SIG-M5 (cell line): ENCODE results near the gene ITGA11.

Experiments used
- DNase-seq: peaks from one replicate; lab custom pipeline; 2025; lab: John Stamatoyannopoulos, UW

Gene ITGA11

DNA sequence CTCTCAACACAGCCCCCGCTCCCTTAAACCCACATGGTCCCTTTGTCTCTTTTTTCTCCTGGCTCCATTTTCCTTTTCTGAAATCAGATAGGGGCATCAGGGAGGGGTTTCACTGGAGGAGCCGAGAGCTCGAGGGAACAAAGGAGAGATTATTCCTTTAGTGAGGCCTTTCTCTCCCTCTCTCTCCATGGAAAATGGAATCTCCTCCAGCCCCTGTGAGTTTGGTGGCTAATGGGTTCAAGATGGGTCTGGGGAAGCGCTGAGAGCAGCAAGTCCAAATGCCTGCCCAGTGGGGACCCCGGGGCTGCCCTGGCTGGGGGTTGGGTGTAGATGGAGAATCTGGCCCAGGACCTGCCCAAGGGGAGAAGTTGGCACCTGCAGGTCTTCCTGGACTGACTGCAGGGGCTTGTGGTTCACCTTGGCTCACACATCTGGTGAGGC, 56.8 kb downstream of the ITGA11 start:
- no peak for DNase-seq

DNA sequence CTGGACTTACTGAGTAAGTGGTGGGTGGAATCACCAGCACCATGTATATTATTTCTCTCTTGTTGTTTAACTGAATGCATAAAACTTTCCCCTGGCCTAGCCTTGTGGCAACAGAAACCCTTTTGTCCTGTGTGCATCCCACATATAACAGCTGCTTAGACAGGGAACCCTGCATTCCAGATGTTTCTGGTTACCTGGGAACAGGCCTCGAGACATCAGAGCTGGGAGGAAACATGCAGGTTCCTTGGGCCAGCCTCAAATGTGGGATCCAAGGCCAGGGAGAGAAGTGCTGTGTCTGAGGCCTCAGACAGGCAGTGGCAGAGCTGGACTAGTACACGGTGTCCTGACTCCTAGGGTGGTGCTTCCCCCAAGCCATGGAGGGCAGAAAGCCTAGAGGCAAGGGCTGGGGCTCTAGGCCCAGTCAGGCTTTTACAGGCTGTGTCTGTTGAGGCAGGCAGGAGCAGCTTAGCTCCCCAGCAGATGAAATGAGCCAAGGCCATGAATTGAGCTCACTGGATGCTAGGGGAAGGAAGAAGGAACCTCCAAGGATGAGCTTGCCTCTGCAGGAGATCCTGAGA, 57.7 kb downstream of the ITGA11 start:
- DNase-seq = no peak

DNA sequence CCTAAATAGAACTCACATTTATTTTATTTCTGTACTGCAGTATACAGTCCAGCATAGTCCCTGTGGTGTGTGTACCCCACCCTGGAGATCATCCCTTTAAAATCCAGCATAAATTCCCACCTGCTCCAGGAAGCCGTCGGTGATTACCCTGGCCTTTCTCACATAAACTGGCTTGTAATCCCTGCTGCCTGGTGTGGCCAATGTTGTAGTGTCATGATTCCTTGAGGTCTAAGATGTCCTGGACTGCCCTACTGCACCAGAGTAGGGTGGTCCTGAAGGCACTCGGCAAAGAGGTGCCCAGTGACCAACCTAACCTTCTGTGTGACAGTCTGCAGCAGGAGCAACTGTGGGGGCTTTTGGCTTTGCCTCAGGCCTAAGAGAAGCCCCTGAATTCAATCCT, 58.9 kb downstream of the ITGA11 start:
- no peak for DNase-seq

DNA sequence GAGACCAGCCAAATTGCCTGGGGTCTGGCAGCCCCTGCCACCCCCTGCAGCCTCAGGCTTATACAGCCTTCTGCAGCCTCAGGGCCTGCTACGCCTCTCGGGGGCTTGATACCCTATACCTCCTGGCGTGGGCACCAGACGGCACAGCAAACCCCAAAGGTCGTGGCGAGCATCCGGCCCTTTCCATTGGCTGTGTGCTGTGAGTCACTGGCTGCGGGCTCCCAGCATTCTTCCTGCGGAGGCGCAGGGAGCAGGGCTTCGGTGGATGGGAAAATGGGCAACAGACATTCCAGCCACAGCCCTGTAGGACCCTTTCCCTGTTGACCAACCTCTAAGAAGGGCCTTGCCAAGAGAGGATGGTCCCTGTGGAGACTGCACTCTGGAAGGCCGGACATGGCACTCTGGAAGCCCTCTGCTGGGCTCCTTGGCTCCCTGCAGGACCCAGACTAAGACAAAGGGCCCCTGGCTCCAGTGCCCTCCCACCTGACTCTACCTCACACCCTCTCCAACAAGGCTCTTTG, 59.6 kb downstream of the ITGA11 start:
- DNase-seq = no peak

DNA sequence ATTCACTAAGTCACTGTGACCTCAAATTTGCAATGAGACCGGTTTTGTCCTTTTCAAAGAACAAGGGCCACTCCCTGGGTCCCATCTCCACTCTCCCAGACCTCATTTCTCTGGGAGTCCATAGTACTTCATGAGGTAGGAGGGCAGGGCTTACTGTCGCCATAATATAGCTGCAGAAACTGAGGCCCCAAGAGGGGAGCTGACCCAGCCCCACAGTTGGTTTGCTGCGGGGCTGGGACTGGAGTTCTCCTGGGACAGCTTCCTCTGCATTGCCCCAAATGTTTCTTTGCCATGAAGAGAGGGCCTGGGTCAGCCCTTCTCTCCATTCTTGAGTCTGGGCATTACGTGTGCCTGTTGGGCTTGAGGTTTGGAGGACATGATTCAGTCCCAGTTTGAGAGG, 60.1 kb downstream of the ITGA11 start:
- DNase-seq = no peak

DNA sequence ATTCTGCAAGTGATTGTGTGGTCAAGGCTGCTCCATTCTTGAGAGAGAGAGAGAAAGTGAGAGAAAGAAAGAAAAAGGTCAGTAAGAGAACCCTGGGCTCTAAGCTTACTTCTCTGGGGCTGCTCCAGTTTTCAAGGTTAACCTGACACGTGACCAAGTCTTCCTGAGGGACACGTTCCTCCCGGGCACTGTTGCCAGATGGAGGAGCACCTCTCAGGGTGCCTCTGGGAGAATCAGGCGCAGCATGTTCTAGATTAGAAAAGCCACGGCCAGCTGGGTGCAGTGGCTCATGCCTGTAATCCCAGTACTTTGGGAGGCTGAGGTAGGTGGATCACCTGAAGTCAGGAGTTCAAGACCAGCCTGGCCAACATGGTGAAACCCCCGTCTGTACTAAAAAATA, 60.8 kb downstream of the ITGA11 start:
- no peak for DNase-seq

DNA sequence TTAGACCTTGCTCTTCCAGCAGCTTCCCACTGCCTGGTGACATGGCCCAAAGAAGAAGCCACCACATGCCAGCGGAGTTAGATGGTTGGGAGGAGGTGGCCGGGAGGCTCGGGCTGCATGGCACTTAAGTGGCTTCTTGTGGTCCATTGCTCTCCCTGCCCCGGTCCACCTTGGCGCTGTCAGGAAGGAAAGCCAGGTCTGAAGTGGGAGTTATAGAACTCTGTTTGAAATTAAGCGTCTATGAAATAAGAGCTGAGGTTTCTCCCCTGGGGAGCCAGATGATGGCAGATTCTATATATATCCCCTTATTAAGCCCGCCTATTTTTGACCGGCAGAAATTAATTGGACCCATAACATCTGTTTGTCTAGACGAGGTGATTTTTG, 61.2 kb downstream of the ITGA11 start:
- no peak for DNase-seq

DNA sequence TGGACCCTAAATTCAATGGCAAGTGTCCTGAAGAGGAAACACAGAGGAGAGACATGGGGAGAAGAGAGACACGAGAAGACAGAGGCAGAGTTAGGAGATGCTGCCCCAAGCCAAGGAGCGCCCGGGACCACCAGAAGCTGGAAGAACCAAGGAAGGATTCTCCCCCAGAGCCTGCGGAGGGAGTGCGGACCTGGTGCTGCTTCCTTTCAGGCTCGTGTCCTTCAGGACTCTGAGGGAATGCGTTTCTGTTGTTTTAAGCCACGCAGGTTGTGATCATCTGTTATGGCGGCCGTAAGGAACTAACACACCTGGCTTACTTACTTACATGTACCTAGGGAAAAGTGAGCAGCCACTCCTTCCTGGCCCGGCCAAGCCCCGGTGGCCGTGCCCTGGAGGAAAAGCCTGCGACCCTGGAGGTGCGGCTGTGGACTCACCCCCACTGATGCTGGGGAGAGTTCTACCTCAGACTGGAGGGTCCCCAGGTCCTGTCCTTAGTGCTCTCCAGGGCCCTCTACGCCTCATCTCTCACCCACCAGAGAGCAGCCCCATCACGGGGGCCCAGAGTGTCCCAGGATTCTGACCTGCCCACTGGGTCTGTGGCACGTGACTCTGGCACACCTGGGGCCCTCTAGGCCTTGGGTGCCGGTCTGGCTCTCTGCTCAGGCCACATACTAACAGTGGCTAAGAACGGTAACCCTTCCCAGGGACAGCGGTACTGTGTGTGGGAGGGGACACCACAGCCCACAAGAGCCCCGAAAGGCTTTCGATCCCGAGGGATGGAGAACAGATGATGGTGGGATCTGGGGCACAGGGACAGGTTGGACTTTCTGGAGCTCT, 61.8 kb downstream of the ITGA11 start:
- no peak for DNase-seq

DNA sequence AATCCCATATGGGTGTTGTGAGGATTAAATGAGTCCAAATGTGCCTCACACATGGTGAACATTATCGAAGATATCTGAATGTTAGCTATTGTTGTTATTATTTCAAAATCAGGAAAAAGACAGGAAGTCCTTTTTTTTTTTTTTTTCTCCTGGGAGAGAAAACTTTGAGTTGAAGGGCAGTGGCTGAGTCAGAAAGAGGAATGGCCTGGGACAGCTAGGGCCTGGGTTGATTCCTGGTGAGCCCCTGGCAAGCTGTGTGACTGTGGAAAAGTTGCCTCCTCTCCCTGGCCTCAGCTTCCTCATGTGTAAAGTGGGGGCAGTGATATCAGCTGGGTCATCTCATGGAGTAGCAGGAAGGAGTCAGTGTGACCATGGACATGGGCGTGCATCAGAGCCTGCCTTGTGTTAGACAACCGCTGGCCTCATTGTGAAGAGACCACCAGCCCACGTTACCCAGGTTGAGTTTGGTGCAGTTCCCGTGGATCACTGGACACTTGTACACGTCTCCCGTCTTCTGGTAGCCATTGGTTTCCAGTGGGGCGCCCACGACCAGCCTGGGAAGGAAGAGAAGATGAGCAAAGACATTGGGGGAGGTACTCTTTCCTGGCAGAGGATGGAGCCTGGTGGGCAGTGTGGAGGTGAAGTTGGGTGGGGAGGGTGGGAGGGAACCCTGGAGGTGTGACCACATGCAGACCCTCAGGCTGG, 63.1 kb downstream of the ITGA11 start:
- no peak for DNase-seq

DNA sequence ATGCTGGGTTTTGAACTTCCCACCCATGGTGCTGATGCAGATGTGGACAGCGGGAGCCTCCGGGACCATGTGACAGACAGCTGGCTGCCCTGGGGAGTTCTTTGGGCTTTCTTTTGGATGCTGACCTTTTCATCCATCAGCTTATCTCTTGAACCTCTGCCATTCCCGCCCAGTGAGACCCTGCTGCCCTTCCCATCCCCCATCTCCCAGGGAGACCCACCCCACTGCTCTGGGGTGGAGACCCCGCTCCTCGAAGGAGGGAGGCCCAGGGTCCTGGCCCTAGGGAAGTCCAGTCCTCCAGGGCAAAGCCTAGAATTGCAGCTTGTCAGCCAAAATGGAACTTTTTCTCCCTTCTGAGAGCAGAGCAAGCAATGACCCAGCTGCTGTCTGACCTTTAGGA, 64.0 kb downstream of the ITGA11 start:
- no peak for DNase-seq

DNA sequence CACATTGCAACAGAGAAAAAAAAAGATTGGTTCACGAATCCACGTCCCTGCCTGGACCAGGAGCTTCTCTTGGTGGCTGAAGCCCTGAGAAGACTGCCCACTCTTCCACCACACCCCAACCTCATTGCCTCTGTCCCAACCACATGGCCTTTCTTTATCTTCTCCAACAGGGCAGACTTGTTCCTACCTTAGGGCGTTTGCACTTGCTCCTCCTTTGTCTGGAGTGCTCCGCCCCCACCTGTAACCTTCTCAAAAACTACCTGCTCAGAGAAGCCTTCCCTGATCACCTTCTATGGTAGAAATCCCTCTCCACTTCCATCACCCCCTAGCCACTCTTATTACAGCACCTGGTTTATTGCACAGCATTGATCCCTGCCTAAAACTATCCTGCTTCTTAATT, 64.7 kb downstream of the ITGA11 start:
- DNase-seq = no peak

DNA sequence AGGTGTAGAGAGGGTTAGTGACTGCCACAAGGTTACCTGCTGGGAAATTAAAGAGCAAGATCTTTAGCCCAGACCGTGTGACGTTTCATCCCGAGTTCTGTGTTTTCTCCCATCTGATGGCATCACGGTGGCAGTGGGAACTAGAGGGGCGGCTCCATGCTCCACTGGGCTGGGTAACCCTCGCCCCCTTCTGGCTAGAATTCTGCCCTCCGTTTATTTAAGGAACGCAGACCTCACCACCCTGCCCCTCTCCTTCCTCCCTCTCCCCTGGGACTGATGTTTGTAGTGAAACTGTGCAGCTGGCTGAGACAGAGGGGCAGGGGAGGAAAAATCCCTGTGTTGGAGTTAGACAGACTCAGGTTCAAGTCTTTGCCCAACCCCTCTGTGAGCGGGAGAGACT, 65.6 kb downstream of the ITGA11 start:
- DNase-seq = no peak

DNA sequence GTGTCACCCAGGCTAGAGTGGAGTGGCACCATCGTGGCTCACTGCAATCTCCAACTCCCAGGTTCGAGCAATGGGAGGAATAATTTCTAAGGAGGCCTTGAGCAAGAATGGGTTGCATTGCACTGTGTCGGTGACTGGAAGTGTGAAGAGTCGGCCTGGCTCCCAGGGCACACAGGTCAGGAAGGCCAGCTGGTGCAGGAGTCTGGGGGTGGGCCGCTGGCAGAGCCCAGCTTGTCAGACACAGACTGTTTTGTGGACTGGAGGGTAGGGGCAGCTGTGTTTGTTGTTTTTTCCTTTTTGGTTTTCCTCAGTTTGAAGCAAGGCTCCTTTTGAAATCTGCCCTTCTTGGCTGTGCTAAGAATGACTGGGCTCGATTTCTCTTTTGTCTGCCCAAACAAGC, 66.2 kb downstream of the ITGA11 start:
- DNase-seq = no peak

DNA sequence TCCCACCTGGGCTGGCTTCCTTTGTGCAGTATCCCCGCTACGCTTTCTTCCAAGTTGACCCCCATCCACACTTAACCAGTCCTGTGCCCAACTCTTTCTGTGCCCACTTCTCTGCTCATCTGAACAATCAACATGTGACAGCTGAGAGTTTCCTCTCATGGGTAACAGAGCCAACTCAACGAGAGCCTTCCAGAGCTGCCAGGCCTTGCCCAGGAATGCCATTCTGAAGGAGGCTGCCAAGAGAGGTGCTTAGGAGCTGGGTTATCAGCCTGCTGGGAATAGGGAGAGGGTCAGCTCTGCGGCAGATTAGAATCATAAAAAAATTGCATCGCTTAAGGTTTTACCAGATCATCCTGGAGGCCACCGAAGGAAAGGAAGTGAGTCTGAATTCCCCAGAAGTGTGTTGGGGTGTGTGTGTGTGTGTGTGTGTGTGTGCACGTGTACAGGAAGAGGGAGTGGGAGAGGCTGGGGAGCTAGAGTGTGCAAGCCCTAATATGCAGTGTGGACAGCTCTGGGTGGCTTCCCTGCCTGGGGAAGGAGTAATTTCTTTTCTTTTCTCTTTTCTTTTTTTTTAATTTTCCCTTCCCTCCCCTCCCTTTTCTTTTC, 66.7 kb downstream of the ITGA11 start:
- DNase-seq = no peak

DNA sequence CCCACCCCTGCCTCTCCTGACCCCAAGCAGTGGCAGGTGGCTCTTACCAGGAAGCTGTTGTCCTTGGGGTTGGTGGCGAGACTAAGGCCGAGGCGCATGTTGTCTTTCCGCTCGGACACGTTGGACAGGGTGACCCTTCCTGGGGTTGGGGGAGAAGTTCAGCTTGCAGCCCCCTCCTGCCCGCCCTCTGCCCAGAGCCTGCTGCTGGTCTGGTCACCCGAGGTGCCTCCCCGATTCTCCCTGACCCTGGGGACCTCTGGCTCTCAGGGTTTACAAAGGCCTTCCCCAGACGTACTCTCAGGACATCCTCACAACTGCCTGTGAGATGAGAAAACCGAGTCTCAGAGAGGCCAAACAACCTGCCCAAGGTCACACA, 67.3 kb downstream of the ITGA11 start:
- DNase-seq = no peak

DNA sequence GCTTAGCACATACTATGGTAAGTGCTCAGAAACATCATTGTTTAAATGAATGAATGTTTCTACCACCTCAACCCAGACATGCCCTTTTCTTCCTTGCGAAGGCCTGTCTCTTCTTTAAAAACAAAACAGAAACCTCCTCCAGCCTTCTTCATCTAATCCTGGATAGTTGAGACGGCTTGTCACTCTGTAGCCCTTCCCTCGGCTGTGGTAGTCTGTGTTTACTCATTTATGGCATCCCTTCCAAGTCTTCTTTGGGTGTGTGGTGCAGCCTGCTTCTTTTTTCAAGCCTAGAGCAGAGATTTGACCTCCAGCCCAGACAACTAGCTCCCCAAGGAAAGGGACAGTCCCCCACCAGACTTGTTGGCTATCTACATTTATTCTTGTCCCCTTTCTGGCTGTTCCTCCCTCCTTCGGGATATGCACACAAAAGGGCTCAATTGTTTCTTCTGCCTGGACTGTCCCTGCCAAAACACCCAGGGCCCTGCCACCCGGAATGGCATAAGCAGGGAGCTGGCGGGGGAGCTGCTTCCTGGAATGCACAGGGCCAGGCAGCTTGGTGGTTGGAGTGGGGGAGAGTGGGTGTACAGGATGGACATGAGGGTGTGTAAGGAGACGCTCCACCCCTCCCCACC, 67.8 kb downstream of the ITGA11 start:
- no peak for DNase-seq

DNA sequence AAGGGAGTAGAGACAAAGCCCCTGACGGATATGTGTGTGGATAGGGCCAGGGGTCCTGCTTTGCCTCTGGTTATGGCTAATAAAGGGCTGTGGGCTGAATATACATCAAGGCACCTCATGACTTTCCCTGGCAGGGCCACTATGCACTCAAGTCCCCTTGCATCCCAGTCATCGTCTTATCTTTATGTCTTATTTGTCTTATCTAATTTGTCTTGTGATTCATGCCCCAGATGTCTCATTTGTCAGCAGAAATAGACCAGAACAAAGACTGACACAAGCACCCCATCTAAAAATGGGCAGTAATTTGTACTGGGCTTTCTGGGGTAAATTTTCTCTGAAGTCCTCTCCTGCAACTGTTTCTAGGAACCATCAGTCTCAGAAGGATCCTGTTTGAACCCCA, 68.6 kb downstream of the ITGA11 start:
- DNase-seq = no peak

DNA sequence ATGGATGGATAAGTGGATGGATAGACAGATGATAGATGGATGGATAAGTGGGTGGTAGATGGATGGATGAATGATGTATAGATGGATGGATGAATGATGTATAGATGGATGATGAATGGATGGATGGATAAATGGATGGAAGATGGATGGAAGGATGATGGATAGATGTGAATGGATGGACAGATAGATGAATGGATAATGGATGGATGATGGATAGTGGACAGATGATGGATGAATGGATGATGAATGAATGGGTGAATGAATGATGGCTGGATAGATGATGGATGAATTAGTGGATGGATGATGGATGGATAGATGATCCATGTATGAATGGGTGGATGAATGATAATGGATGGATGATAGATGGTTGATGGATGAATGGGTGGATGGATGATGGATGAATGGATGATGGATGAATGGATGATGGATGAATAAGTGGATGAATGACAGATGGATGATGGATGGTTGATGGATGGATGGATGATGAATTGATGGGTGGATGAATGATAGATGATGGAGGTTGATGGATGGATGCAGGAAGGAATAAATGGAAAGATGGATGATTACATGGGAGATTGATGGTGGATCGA, 69.3 kb downstream of the ITGA11 start:
- no peak for DNase-seq

DNA sequence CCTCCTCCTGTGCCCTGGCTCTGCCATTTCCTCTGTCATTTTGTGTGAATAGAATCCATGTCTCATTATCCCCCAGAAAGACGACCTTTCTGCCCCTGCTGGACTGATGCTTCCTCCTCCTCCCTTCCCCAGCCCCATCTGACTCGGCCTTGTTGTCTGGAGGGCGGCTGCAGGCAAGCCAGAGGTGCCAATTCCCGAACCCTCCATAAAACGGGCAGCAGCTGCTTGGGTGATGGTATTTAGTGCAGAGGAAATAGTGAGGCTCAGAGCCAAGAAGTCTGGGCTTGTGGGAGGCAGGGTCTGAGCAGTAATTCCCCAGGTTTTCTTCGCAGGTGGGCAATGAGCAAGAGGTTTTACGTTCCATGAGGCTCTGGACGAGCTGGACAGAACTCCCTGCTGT, 71.2 kb downstream of the ITGA11 start:
- DNase-seq = no peak

DNA sequence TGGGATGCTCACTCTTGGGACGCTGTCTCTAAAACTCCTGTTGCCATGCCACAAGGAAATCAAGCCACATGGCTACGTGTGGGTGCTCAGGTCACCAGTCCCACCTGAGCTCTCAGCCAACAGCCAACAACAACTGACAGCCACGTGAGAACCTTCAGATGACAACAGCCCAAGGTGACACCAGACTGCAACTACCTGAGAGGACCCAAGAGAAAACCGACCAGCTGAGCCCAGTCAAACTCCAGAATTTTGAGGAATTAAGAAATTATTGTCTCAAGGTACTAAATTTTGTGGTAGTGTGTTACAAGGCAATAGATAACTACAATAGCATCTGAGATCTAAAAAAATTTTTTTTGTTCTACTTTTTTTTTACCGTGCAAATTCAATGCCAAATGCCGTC, 75.2 kb downstream of the ITGA11 start:
- DNase-seq = no peak

DNA sequence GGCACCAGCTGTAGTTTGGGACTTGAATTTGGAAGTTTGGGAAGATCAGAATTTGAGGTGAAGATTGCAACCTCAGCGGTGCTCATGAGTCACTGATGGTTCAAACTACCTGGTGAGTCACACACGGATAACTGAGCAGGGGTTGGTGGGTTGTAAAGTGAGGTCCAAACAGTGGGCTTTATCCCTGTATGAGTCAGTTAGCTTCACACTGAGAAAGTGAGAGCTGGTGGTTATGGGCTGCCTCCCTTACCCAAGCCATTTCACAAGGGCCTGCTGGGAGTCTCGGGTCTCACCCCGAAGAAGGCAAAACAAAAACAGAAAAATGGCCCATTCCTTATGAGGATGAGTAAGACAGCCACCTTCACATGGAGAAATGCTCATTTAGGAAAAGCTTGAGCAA, 77.0 kb downstream of the ITGA11 start:
- DNase-seq = no peak

DNA sequence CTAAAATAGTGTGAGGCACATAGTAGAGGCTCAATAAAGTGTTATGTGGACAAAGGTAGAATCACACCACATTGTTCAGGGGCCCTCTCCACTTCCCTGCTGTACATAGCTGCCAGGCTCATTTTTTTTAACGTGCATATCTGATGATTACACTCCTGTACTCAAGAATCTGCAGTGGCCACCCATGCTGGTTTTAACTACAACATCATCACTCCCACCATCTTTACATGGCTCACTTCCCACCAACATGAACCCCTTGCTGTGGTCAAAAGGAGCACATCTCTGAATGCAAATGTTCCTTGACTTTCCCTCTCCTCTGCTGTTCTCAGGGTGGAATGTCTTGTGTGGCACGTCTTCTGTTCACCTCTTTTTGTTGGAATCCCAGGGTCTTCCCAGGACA, 77.7 kb downstream of the ITGA11 start:
- no peak for DNase-seq
